ENCODE measurements around the gene MFAP1.
A peak's percentile ranks its signal among the peaks of the same experiment; 100 is the strongest.

MFAP1 gene

DNA sequence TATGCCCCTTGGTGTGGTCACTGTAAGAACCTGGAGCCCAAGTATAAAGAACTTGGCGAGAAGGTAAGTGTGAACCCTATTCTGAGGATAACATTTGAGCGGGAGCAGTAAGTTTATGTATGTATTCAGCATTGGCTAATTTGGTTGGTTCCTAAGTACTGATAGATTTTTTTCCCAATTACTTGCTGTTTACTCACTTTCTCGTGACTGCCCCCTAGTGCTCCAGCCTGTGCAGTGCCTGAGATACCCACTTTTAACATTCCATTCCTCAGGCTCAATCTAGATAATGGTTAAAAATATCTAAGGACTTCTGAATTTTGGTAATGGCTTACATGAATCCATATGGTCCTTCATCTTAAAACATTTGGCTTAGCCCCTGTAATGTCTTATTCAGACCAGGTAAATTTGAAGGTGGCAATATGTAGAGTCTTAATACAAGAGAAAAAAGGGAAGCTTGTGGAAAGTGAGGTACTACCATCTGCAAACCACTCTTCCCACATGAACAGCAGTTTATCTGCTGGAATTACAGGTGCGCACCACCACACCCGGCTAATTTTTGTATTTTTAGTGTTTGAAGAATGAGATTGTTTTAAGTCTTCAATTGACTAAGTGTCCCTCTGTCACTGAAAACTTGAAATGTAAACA is 54.8 kb downstream of the MFAP1 start:
- H3K27me3 Mint-ChIP-seq = no peaks in the 10 kb centered on the region
- H3K9me3 Mint-ChIP-seq = no peaks in the 10 kb centered on the region
- H3K36me3 Mint-ChIP-seq = peaks cover 20% of the 10 kb centered on the region
- no peak overlapping the region for H3K27ac Mint-ChIP-seq
- H3K4me1 Mint-ChIP-seq = no peaks in the 10 kb centered on the region
- no peak overlapping the region for H3K4me3 Mint-ChIP-seq

DNA sequence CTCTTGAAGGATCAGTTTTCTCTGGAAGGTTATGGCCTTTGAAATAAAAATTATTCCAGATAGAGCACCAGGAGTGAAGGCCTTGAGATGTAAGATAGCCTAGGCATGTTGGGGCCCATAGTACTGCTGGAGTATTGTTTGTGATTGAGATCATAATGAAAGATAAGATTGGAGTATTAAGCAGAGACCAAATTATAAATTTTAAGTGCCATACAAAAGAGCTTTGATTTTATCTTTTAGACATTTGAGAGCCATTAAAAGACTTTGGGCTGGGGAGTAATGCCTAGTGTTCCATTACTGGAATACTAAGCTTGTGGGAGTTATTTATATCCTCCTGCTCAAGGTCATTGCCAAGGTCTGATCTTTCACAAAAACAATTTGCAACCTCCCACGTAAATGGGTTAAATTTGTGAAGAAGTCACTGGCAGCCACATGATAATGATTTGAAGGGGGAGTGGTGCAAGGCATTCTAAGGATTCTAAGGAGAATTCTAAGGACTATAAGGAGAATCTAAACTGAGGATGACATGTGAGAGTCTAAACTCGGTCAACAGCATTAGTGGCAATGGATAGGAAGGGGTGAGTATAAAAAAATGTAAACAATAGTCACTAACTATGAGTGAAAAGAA is 60.6 kb downstream of the MFAP1 start:
- Mint-ChIP-seq H3K4me1 (peaks cover 10% of the 10 kb centered on the region), H3K4me3 (no peak overlapping the region), H3K27ac (peak overlapping the region; percentile 68), H3K9me3 (no peaks in the 10 kb centered on the region), H3K27me3 (no peaks in the 10 kb centered on the region), H3K36me3 (peaks cover 24% of the 10 kb centered on the region)

DNA sequence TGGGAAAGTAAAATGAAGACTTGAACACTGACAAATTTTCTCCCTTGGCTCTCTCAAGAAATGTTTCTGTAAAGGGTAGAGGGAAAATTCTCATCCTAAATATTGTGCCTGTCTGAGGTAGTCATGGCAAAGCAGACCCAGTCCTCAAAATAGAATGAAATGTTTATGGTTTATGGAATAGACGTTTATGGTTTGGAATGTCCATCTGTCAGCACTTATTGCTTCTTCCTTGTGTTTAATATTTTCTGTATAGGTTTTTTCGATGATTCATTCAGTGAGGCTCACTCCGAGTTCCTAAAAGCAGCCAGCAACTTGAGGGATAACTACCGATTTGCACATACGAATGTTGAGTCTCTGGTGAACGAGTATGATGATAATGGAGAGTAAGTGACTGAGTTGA is 61.7 kb downstream of the MFAP1 start:
- H3K27me3 Mint-ChIP-seq = no peaks in the 10 kb centered on the region
- peaks cover 21% of the 10 kb centered on the region for H3K36me3 Mint-ChIP-seq
- no peaks in the 10 kb centered on the region for H3K9me3 Mint-ChIP-seq
- H3K4me1 Mint-ChIP-seq = peaks cover 10% of the 10 kb centered on the region
- peak overlapping the region; percentile 18 for H3K27ac Mint-ChIP-seq
- H3K4me3 Mint-ChIP-seq = no peak overlapping the region
